WTC11 (cell line): ENCODE data around the gene CDK5RAP2. TPM values are rescaled to one million over a fixed set of nuclear protein-coding genes. Genes with fewer than 3 reads are reported as not detected.
A peak's percentile ranks its signal among the peaks of the same experiment; 100 is the strongest.

Experiments used
- ATAC-seq: fragments of 200-7000 bp; cut with Tn5 transposase; 2 replicates; pipeline ENCODE4 v1.10.0; 2021; ENCODE audit warnings: mild to moderate bottlenecking, moderate library complexity
- CTCF ChIA-PET: fragments of 300-600 bp; sonication (Branson Sonifier 250); formaldehyde crosslinking; loops from one replicate; lab custom pipeline; 2021; ENCODE audit warnings: antibody characterized with exemption; lab: Charles Lee
- POLR2A ChIA-PET: fragments of 350-600 bp; sonication (Branson Sonifier 250); formaldehyde crosslinking; loops from one replicate; lab custom pipeline; 2021; ENCODE audit warnings: antibody characterized with exemption; lab: Charles Lee
- DNase-seq: peaks from one replicate; pipeline ENCODE4 v3.0.0; 2021; ENCODE audit warnings: low spot score
- H3K27ac Mint-ChIP-seq: 2 replicates; pipeline ENCODE4 v1.8.0; 2021; ENCODE audit warnings: mixed read lengths
- H3K27me3 Mint-ChIP-seq: 2 replicates; pipeline ENCODE4 v1.8.0; 2021; ENCODE audit warnings: low read depth, mild to moderate bottlenecking, moderate library complexity, mixed read lengths
- H3K36me3 Mint-ChIP-seq: 2 replicates; pipeline ENCODE4 v1.8.0; 2021; ENCODE audit warnings: mixed read lengths
- H3K4me1 Mint-ChIP-seq: 2 replicates; pipeline ENCODE4 v1.8.0; 2022; ENCODE audit warnings: mixed read lengths
- H3K4me3 Mint-ChIP-seq: 2 replicates; pipeline ENCODE4 v1.8.0; 2021; ENCODE audit warnings: mild to moderate bottlenecking, moderate library complexity, mixed read lengths
- H3K9me3 Mint-ChIP-seq: 2 replicates; pipeline ENCODE4 v1.8.0; 2021; ENCODE audit warnings: mixed read lengths
- AFF4 ChIP-seq: sonication (generic); formaldehyde crosslinking; IDR thresholded peaks from 2 replicates; pipeline ENCODE4 v1.8.1; 2023; ENCODE audit warnings: mild to moderate bottlenecking, missing genetic modification reagents, borderline replicate concordance
- AR ChIP-seq: fragments of 250-450 bp; sonication (Bioruptor Pico); IDR thresholded peaks from 2 replicates; pipeline ENCODE4 v1.9.0; 2021; ENCODE audit warnings: mild to moderate bottlenecking
- ELF4 ChIP-seq: sonication (generic); formaldehyde crosslinking; IDR thresholded peaks from 2 replicates; pipeline ENCODE4 v1.8.1; 2022; ENCODE audit warnings: low read depth, mild to moderate bottlenecking, moderate library complexity, missing genetic modification reagents
- ESRRA ChIP-seq: sonication (generic); formaldehyde crosslinking; IDR thresholded peaks from 2 replicates; pipeline ENCODE4 v1.8.1; 2022; ENCODE audit warnings: mild to moderate bottlenecking, missing genetic modification reagents, borderline replicate concordance
- ETV6 ChIP-seq: sonication (generic); formaldehyde crosslinking; IDR thresholded peaks from 2 replicates; pipeline ENCODE4 v1.8.1; 2022; ENCODE audit warnings: mild to moderate bottlenecking, missing genetic modification reagents
- FOXK1 ChIP-seq: sonication (generic); formaldehyde crosslinking; IDR thresholded peaks from 2 replicates; pipeline ENCODE4 v1.8.0; 2022; ENCODE audit warnings: mild to moderate bottlenecking, moderate library complexity, missing genetic modification reagents
- FOXP4 ChIP-seq: sonication (generic); formaldehyde crosslinking; IDR thresholded peaks from 2 replicates; pipeline ENCODE4 v1.8.0; 2022; ENCODE audit warnings: mild to moderate bottlenecking, missing genetic modification reagents
- GABPB1 ChIP-seq: sonication (generic); formaldehyde crosslinking; IDR thresholded peaks from 2 replicates; pipeline ENCODE4 v1.8.1; 2023; ENCODE audit warnings: mild to moderate bottlenecking, missing genetic modification reagents
- IRF1 ChIP-seq: sonication (generic); formaldehyde crosslinking; IDR thresholded peaks from 2 replicates; pipeline ENCODE4 v1.8.0; 2023; ENCODE audit warnings: missing genetic modification reagents
- KAT7 ChIP-seq: sonication (generic); formaldehyde crosslinking; IDR thresholded peaks from 2 replicates; pipeline ENCODE4 v1.8.1; 2023; ENCODE audit warnings: missing genetic modification reagents, mild to moderate bottlenecking, borderline replicate concordance
- MYBL2 ChIP-seq: sonication (generic); formaldehyde crosslinking; IDR thresholded peaks from 2 replicates; pipeline ENCODE4 v1.8.1; 2023; ENCODE audit warnings: mild to moderate bottlenecking, moderate library complexity, missing genetic modification reagents
- NFATC4 ChIP-seq: fragments of 250-450 bp; sonication (Bioruptor Pico); IDR thresholded peaks from 2 replicates; pipeline ENCODE4 v1.9.0; 2021; ENCODE audit warnings: mild to moderate bottlenecking
- NFE2L1 ChIP-seq: sonication (generic); formaldehyde crosslinking; IDR thresholded peaks from 2 replicates; pipeline ENCODE4 v1.8.1; 2023; ENCODE audit warnings: missing genetic modification reagents
- NFYB ChIP-seq: sonication (generic); formaldehyde crosslinking; conservative IDR thresholded peaks from 2 replicates; pipeline ENCODE4 v1.8.0; 2022; ENCODE audit warnings: low read depth, missing genetic modification reagents
- NR1H2 ChIP-seq: sonication (generic); formaldehyde crosslinking; IDR thresholded peaks from 2 replicates; pipeline ENCODE4 v1.9.0; 2021; ENCODE audit warnings: mild to moderate bottlenecking, moderate library complexity, missing genetic modification reagents
- PREB ChIP-seq: sonication (generic); formaldehyde crosslinking; IDR thresholded peaks from 2 replicates; pipeline ENCODE4 v1.8.1; 2022; ENCODE audit warnings: mild to moderate bottlenecking, missing genetic modification reagents, moderate library complexity, borderline replicate concordance
- PRRX2 ChIP-seq: fragments of 250-450 bp; sonication (Bioruptor Pico); IDR thresholded peaks from 2 replicates; pipeline ENCODE4 v1.8.0; 2021; ENCODE audit warnings: mild to moderate bottlenecking
- SOX15 ChIP-seq: fragments of 250-450 bp; sonication (Bioruptor Pico); IDR thresholded peaks from 2 replicates; pipeline ENCODE4 v1.9.0; 2021; ENCODE audit warnings: mild to moderate bottlenecking
- TCF7 ChIP-seq: sonication (generic); formaldehyde crosslinking; IDR thresholded peaks from 2 replicates; pipeline ENCODE4 v1.8.0; 2022; ENCODE audit warnings: mild to moderate bottlenecking, low read depth, missing genetic modification reagents, moderate library complexity
- ZBTB43 ChIP-seq: sonication (generic); formaldehyde crosslinking; IDR thresholded peaks from 2 replicates; pipeline ENCODE4 v1.8.1; 2023; ENCODE audit warnings: mild to moderate bottlenecking, missing genetic modification reagents
- total RNA-seq: library from RNA; stranded (reverse); gene quantifications from 3 replicates; pipeline ENCODE4 v1.2.3, GENCODE V29; 2021

The CDK5RAP2 gene
- total RNA-seq, 1 experiment from 2014 or later, result 48.3 TPM

- peaks cover 12% of the 10 kb centered on the region; the same call in 1 of the 2 replicates for H3K9me3 Mint-ChIP-seq
- peak; percentile 11; the same call in 1 of the 2 replicates for ATAC-seq
- ChIA-PET CTCF (interaction anchor here (1.2 to 1.6 kb wide), 3 partner anchors 18 to 29 kb away, joined by 3 to 6 read pairs (median 3); no protein-coding TSS in a partner anchor), POLR2A (no interaction called here)
- no peak overlapping the region for H3K27ac Mint-ChIP-seq
- H3K4me1 Mint-ChIP-seq, result peaks cover 6% of the 10 kb centered on the region
- no peak overlapping the region for H3K4me3 Mint-ChIP-seq
- peaks cover 22% of the 10 kb centered on the region for H3K36me3 Mint-ChIP-seq
- no peak for TF ChIP-seq PRRX2 (CRISPR knock-in tag)
- TF ChIP-seq GABPB1 (CRISPR knock-in tag), result peak; percentile 71; the same call in 1 of the 2 replicates
- TF ChIP-seq IRF1 (CRISPR knock-in tag), result no peak
- no peak for TF ChIP-seq NFYB (CRISPR knock-in tag)
- no peak for DNase-seq
- H3K27me3 Mint-ChIP-seq, result peaks cover 4% of the 10 kb centered on the region; the same call in 1 of the 2 replicates
These were observed 195.7 kb downstream of the CDK5RAP2 start for GRCh38 chr9:120383999-120384924.

GRCh38 chr9:120383611-120383998 lies 196.4 kb downstream of the CDK5RAP2 start:
- H3K9me3 Mint-ChIP-seq, result peaks cover 17% of the 10 kb centered on the region; the same call in 1 of the 2 replicates
- H3K27me3 Mint-ChIP-seq, result peaks cover 5% of the 10 kb centered on the region; the same call in 1 of the 2 replicates
- TF ChIP-seq KAT7 (CRISPR knock-in tag), result no peak
- TF ChIP-seq PREB (CRISPR knock-in tag), result no peak
- no peak for TF ChIP-seq ELF4 (CRISPR knock-in tag)
- TF ChIP-seq FOXP4 (CRISPR knock-in tag), result no peak
- TF ChIP-seq SOX15 (CRISPR knock-in tag), result no peak
- TF ChIP-seq NR1H2 (CRISPR knock-in tag), result no peak
- TF ChIP-seq TCF7 (CRISPR knock-in tag), result no peak
- TF ChIP-seq NFE2L1, result no peak
- no peak for TF ChIP-seq NFATC4 (CRISPR knock-in tag)
- TF ChIP-seq ESRRA (CRISPR knock-in tag), result no peak
- TF ChIP-seq AFF4 (CRISPR knock-in tag), result no peak
- TF ChIP-seq ZBTB43, result no peak
- TF ChIP-seq MYBL2 (CRISPR knock-in tag), result no peak
- no peak for TF ChIP-seq FOXK1
- no peak for TF ChIP-seq AR (CRISPR knock-in tag)
- TF ChIP-seq ETV6, result no peak
- ChIA-PET CTCF (interaction anchor here (1.0 to 1.6 kb wide), 5 partner anchors 17 to 148 kb away, joined by 3 to 6 read pairs (median 3); no protein-coding TSS in a partner anchor), POLR2A (no interaction called here)
- H3K27ac Mint-ChIP-seq, result no peak overlapping the region
- H3K4me3 Mint-ChIP-seq, result no peak overlapping the region
- H3K36me3 Mint-ChIP-seq, result peaks cover 21% of the 10 kb centered on the region
- DNase-seq, result no peak
- peaks cover 9% of the 10 kb centered on the region for H3K4me1 Mint-ChIP-seq
- no peak for ATAC-seq
